Fibroblast of lung (primary cell): Measurements from ENCODE around the gene C10orf71. TPM values are rescaled to one million over a fixed set of nuclear protein-coding genes. Genes with fewer than 3 reads are reported as not detected.

Experiments used
- DNase-seq, 2 donors: peaks; one replicate each; pipeline versions ENCODE4 v3.0.0 to v3.0.0-alpha.2; 2010; ENCODE audit warnings: low read depth in 2 of 2
- H2AFZ ChIP-seq: 2 replicates; pipeline ENCODE4 v1.5.1; 2012; ENCODE audit warnings: low read length, control low read depth, inconsistent platforms
- H3K27ac ChIP-seq: 2 replicates; pipeline ENCODE4 v1.5.1; 2011; ENCODE audit warnings: low read length, control low read depth; ENCODE audit not compliant: insufficient read depth
- H3K27me3 ChIP-seq: 2 replicates; pipeline ENCODE4 v1.5.1; 2011; ENCODE audit warnings: mild to moderate bottlenecking, low read length; ENCODE audit not compliant: control insufficient read depth, insufficient read depth
- H3K36me3 ChIP-seq: 2 replicates; pipeline ENCODE4 v1.5.1; 2011; ENCODE audit warnings: low read length; ENCODE audit not compliant: control insufficient read depth, insufficient read depth
- H3K4me1 ChIP-seq: 2 replicates; pipeline ENCODE4 v1.5.1; 2011; ENCODE audit warnings: low read length; ENCODE audit not compliant: control insufficient read depth, insufficient read depth; ENCODE audit errors: extremely low read depth
- H3K4me2 ChIP-seq: 2 replicates; pipeline ENCODE4 v1.5.1; 2011; ENCODE audit warnings: low read length, control low read depth; ENCODE audit not compliant: insufficient read depth; ENCODE audit errors: extremely low read depth
- H3K4me3 ChIP-seq, 4 experiments: fragments of 200-600 bp in 1 of 4; sonication (generic) in 1 of 4; replicated peaks in 1 of 4; 2 replicates each; pipeline ENCODE4 v1.5.1; 2011 to 2016; ENCODE audit warnings: low read length in 4 of 4, low read depth in 3 of 4, mild to moderate bottlenecking in 3 of 4, control low read depth in 2 of 4, inconsistent platforms in 1 of 4, mixed read lengths in 1 of 4; ENCODE audit not compliant: insufficient read depth in 1 of 4; ENCODE audit errors: control extremely low read depth in 1 of 4
- H3K79me2 ChIP-seq: 2 replicates; pipeline ENCODE4 v1.5.1; 2012; ENCODE audit warnings: mild to moderate bottlenecking, low read length, inconsistent platforms; ENCODE audit not compliant: control insufficient read depth, insufficient read depth
- H3K9ac ChIP-seq: 2 replicates; pipeline ENCODE4 v1.5.1; 2011; ENCODE audit warnings: mild to moderate bottlenecking, low read length, control low read depth; ENCODE audit not compliant: insufficient read depth
- H3K9me3 ChIP-seq: 2 replicates; pipeline ENCODE4 v1.5.1; 2012; ENCODE audit warnings: low read depth, low read length; ENCODE audit not compliant: control insufficient read depth, insufficient read depth
- H4K20me1 ChIP-seq: 2 replicates; pipeline ENCODE4 v1.5.1; 2011; ENCODE audit warnings: low read length; ENCODE audit not compliant: control insufficient read depth, insufficient read depth; ENCODE audit errors: extremely low read depth
- EZH2 ChIP-seq: IDR thresholded peaks from 2 replicates; pipeline ENCODE4 v1.5.1; 2012; ENCODE audit warnings: low read length, control low read depth, mild to moderate bottlenecking; ENCODE audit errors: missing control alignments
- polyA plus RNA-seq, 2 donors: library from polyadenylated mRNA; depleted of rRNA in 1 of 2; stranded (reverse) in 1 of 2; unstranded in 1 of 2; fragments of >200 nt; gene quantifications; 2 replicates each; pipeline ENCODE4 v1.2.1, GENCODE V29; 2011 to 2012; ENCODE audit warnings: missing spikeins in 1 of 2
- total RNA-seq: library from RNA; depleted of rRNA; stranded (reverse); fragments of >200 nt; gene quantifications from 2 replicates; pipeline ENCODE4 v1.2.1, GENCODE V29; 2014
- TF ChIP-seq, protein P1 (sequence below), 2 donors: IDR thresholded peaks in 1 of 2; conservative IDR thresholded peaks in 1 of 2; 1 replicate in 1 of 2; 2 replicates in 1 of 2; pipeline ENCODE4 v1.5.1; 2011 to 2012; ENCODE audit warnings: low read length in 2 of 2, control low read depth in 1 of 2, inconsistent platforms in 1 of 2, low read depth in 1 of 2, mild to moderate bottlenecking in 1 of 2

Gene C10orf71
- total and polyA plus RNA-seq, 2 donors (not counting 1 experiment from before 2014, with no cell fraction given): not detected

DNA sequence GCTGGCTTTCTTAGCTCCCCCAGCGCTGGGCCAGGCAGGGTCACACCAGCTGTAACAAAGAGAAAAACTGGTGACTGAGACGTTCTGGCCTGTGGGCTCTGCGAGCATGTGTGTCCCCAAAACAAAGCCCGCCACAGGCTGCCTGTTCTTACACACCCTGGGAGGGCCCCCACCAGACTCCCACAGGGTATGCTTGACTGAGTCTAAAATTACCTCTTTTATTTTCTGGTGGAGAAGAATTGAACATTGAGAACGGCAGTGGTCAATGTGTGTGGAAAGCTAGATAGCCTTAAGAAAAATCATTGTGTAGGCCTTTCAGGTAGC, 808 bp downstream of the C10orf71 start:
- no peak overlapping the region for H3K4me3 ChIP-seq
- no peaks in the 10 kb centered on the region for H3K79me2 ChIP-seq
- no peak for TF ChIP-seq EZH2
- TF ChIP-seq, protein P1, sequence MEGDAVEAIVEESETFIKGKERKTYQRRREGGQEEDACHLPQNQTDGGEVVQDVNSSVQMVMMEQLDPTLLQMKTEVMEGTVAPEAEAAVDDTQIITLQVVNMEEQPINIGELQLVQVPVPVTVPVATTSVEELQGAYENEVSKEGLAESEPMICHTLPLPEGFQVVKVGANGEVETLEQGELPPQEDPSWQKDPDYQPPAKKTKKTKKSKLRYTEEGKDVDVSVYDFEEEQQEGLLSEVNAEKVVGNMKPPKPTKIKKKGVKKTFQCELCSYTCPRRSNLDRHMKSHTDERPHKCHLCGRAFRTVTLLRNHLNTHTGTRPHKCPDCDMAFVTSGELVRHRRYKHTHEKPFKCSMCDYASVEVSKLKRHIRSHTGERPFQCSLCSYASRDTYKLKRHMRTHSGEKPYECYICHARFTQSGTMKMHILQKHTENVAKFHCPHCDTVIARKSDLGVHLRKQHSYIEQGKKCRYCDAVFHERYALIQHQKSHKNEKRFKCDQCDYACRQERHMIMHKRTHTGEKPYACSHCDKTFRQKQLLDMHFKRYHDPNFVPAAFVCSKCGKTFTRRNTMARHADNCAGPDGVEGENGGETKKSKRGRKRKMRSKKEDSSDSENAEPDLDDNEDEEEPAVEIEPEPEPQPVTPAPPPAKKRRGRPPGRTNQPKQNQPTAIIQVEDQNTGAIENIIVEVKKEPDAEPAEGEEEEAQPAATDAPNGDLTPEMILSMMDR (conservative IDR thresholded peaks at IDR 0.05 in 1 of 2, IDR thresholded peaks at IDR 0.05 in 1 of 2; ENCODE audit: low read depth in 1 of 2, low read length in 2 of 2): no peak
- DNase-seq: no peak
- no peak overlapping the region for H3K4me2 ChIP-seq
- no peak overlapping the region for H3K9ac ChIP-seq
- H3K36me3 ChIP-seq: no peaks in the 10 kb centered on the region
- H3K27me3 ChIP-seq: peaks cover 11% of the 10 kb centered on the region
- H4K20me1 ChIP-seq: no peaks in the 10 kb centered on the region
- H3K27ac ChIP-seq: no peak overlapping the region
- H2AFZ ChIP-seq: no peak overlapping the region
- H3K9me3 ChIP-seq: no peaks in the 10 kb centered on the region
- H3K4me1 ChIP-seq: no peaks in the 10 kb centered on the region

DNA sequence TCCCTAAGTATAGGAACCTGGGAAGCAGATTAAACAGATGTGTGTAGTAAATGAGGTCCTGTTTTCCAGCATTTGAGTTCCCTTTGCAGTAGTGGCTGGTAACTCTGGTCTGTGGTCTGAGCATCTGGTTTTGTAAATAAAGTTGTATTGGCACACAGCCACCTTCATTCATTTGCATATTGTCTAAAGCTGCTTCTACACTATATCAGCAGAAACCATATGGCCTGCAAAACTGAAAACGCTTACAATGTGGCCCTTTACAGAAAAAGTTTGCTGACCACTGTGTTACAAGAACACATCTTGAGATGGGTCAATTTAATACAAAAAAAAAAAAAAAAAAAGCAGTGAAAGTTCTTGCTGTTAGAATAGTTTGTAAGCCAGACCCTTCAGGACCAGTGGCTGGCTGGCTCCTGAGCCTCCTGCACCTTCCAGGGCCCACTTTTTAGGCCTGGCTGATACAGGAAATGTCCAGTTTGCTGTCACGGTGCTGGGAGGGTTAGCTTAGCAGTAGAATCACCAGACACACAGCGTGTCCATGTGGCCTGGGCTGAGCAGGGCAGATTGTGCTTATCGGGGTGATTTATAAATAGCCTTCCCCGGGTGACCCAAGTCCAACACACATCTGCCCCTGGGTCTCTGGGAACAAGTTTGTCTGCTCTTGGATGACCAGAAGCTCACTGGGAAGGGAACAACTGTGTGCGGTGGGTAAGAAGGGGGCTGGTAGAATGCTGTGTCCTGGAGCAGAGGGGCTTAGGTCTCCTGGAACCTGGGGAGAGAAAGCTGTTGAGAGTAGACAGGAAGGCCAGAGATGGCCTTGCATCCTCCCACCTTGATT, 1.4 kb downstream of the C10orf71 start:
- H3K27ac ChIP-seq: no peak overlapping the region

DNA sequence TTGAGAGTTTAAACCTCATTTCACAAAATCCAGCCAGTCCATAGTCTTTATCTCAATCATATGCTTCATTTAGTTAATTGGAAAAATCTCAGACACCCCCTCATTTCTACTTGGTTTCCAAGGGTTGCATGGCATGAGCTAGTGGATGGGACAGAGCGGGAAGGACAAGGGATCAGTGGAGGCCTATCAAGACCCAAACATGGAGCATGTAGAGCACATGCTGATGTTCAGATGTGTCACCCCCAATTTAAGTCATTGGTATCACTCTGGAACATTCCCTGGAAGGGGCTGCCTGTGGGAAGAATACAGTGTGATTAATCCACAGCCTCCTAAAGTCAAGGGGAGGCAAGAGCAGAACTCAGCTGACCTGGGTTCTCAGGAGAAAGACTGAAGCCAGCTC, 2.3 kb downstream of the C10orf71 start:
- Histone ChIP-seq H3K9me3 (no peaks in the 10 kb centered on the region), H3K27me3 (peaks cover 11% of the 10 kb centered on the region), H3K4me2 (no peak overlapping the region), H2AFZ (no peak overlapping the region), H3K27ac (no peak overlapping the region), H4K20me1 (no peaks in the 10 kb centered on the region), H3K4me1 (no peaks in the 10 kb centered on the region), H3K4me3 (no peak overlapping the region), H3K79me2 (no peaks in the 10 kb centered on the region), H3K9ac (no peak overlapping the region), H3K36me3 (no peaks in the 10 kb centered on the region)
- no peak for TF ChIP-seq EZH2
- TF ChIP-seq, protein P1 (conservative IDR thresholded peaks at IDR 0.05 in 1 of 2, IDR thresholded peaks at IDR 0.05 in 1 of 2; ENCODE audit: low read depth in 1 of 2, low read length in 2 of 2): no peak
- no peak for DNase-seq

More for the DNA sequence above, 1.4 kb downstream of the C10orf71 start:
- Histone ChIP-seq H3K4me1 (no peaks in the 10 kb centered on the region), H3K27me3 (peaks cover 11% of the 10 kb centered on the region), H2AFZ (no peak overlapping the region), H3K9me3 (no peaks in the 10 kb centered on the region), H3K79me2 (no peaks in the 10 kb centered on the region), H3K4me3 (no peak overlapping the region), H3K36me3 (no peaks in the 10 kb centered on the region), H4K20me1 (no peaks in the 10 kb centered on the region), H3K9ac (no peak overlapping the region), H3K4me2 (no peak overlapping the region)
- peak; percentile 2 to 26 for DNase-seq
- no peak for TF ChIP-seq EZH2
- TF ChIP-seq, protein P1 (conservative IDR thresholded peaks at IDR 0.05 in 1 of 2, IDR thresholded peaks at IDR 0.05 in 1 of 2; ENCODE audit: low read depth in 1 of 2, low read length in 2 of 2): no peak
